ENCODE results near the gene IFT52. TPM values are rescaled to one million over a fixed set of nuclear protein-coding genes. Genes with fewer than 3 reads are reported as not detected.
"Not testable (repeated sequence)": the region's sequence is repeated elsewhere in the genome, so short reads cannot be mapped to it uniquely, and the experiment has no call there.

Gene IFT52
- total RNA-seq, 1 experiment from 2014 or later, result 86.2 TPM

- Histone ChIP-seq H3K9me3 (replicated peaks) (no peaks in the 10 kb centered on the region), H3K4me3 (no peak overlapping the region), H3K4me1 (no peaks in the 10 kb centered on the region), H3K27me3 (no peaks in the 10 kb centered on the region), H3K27ac (no peak overlapping the region), H3K36me3 (peaks cover 15% of the 10 kb centered on the region)
- DNase-seq, result no peak
Measured at GRCh38 chr20:43650997-43651525, 60.3 kb downstream of the IFT52 start.

DNA sequence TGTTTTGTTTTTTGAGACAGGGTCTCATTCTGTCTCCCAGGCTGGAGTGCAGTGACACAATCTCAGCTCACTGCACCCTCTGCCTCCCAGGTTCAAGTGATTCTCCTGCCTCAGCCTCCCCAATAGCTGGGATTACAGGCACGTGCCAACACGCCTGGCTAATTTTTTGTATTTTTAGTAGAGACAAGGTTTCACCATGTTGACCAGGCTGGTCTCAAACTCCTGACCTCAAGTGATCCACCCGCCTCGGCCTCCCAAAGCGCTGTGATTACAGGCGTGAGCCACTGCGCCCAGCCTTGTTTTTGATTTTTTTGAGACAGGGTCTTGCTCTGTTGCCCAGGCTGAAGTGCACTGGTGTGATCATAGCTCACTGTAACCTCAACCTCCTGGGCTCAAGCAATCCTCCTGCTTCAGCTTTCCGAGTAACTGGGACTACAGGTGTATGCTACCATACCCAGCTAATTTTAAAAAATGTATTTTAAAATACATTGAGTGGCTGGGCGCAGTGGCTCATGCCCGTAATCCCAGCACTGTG, 61.0 kb downstream of the IFT52 start:
- H3K36me3 ChIP-seq, result peaks cover 15% of the 10 kb centered on the region
- not testable (repeated sequence) for H3K4me1 ChIP-seq; H3K4me3 ChIP-seq; H3K27ac ChIP-seq; H3K9me3 ChIP-seq (replicated peaks); DNase-seq; H3K27me3 ChIP-seq

- Histone ChIP-seq H3K27ac (no peak overlapping the region), H3K4me1 (peaks cover 3% of the 10 kb centered on the region; the same call in 1 of the 2 replicates), H3K4me3 (no peak overlapping the region), H3K27me3 (no peaks in the 10 kb centered on the region), H3K9me3 (replicated peaks) (no peaks in the 10 kb centered on the region), H3K36me3 (peaks cover 4% of the 10 kb centered on the region; the same call in 1 of the 2 replicates)
- no peak for DNase-seq
Measured at GRCh38 chr20:43653966-43654365, 63.2 kb downstream of the IFT52 start.

- not testable (repeated sequence) for H3K9me3 ChIP-seq (replicated peaks); H3K27ac ChIP-seq; H3K27me3 ChIP-seq; DNase-seq; H3K4me1 ChIP-seq; H3K36me3 ChIP-seq; H3K4me3 ChIP-seq
Measured at GRCh38 chr20:43655176-43655575, 64.4 kb downstream of the IFT52 start.

DNA sequence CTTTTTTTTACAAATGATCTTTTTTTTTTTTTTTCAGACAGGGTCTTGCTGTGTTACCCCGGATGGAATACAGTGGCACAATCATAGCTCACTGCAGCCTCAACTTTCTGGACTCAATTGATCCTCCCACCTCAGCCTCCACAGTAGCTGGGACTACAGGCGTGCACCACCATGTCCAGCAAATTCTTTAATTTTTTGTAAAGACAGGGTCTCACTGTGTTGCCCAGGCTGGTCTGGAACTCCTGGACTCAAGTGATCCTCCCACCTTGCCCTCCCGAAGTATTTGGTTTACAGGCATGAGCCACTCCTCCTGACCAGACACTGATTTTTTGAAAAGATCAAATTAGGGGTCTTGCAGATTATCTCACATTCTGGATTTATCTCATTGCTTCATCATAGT, 65.2 kb downstream of the IFT52 start:
- Histone ChIP-seq H3K36me3 (no peaks in the 10 kb centered on the region; the same call in 1 of the 2 replicates), H3K9me3 (replicated peaks) (no peaks in the 10 kb centered on the region)
- no peak for DNase-seq

DNA sequence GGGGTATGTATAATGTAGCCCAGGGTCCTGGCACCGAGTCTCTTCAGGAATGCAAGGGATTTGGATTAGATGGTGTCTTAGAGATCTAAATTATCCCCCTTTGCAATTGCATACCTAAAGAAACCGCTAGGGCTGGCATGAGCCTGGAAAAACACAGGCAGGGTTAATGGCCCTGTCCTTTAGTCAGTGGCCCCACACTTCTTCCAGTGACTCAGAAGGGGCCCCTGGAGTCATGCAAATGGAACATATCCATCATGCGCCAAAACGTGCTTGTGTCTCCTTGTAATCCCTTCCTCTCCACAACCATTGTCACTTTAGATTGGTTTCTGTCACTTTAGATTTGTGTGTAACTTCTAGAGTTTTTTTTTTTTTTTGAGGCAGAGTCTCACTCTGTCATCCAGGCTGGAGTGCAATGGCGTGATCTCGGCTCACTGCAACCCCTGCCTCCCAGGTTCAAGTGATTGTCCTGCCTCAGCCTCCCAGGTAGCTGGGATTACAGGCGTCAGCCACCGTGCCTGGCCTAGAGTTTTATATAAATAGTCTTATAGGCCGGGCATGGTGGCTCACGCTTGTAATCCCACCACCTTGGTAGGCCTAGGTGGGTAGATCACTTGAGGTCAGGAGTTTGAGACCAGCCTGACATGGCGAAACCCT, 67.5 kb downstream of the IFT52 start:
- Histone ChIP-seq H3K36me3 (no peaks in the 10 kb centered on the region; the same call in 1 of the 2 replicates), H3K27ac (no peak overlapping the region; the same call in 1 of the 2 replicates), H3K4me3 (peak overlapping the region; percentile 66), H3K27me3 (no peaks in the 10 kb centered on the region), H3K9me3 (replicated peaks) (no peaks in the 10 kb centered on the region), H3K4me1 (peaks cover 13% of the 10 kb centered on the region)
- DNase-seq, result no peak

More for the DNA sequence above, 65.2 kb downstream of the IFT52 start:
- Histone ChIP-seq H3K27ac (no peak overlapping the region), H3K4me1 (peaks cover 8% of the 10 kb centered on the region), H3K4me3 (no peak overlapping the region), H3K27me3 (no peaks in the 10 kb centered on the region)

DNA sequence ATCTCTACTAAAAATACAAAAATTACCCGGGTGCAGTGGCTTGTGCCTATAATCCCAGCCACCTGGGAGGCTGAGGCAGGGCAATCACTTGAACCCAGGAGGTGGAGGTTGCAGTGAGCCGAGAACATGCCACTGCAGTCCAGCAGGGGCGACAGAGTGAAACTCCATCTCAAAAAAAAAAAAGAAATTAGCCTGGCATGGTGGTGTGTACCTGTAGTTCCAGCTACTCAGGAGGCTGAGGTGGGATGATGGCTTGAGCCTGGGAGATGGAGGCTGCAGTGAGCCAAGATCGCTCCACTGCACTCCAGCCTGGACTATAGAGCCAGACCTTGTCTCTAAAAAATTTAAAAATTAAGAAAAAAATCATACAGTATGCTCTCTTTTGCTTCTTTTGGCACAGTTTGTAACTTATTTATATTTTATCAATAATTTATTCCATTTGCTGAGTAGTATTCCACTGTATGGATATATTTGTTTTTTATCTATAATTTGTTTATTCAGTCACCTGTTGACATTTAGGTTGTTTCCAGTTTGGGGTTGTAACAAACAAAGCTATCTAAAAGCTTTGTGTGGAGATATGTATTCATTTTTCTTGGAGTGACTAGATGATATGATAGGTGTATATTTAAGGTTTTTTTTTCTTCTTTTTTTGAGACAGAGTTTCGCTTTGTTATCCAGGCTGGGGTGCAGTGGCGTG, 68.1 kb downstream of the IFT52 start:
- no peak overlapping the region for H3K4me3 ChIP-seq
- no peaks in the 10 kb centered on the region for H3K27me3 ChIP-seq
- H3K9me3 ChIP-seq (replicated peaks), result no peaks in the 10 kb centered on the region
- H3K4me1 ChIP-seq, result peaks cover 20% of the 10 kb centered on the region
- no peak overlapping the region for H3K27ac ChIP-seq
- H3K36me3 ChIP-seq, result no peaks in the 10 kb centered on the region; the same call in 1 of the 2 replicates
- no peak for DNase-seq

GRCh38 chr20:43662943-43663655, 72.4 kb downstream of the IFT52 start:
- no peaks in the 10 kb centered on the region for H3K9me3 ChIP-seq (replicated peaks)
- H3K4me1 ChIP-seq, result peaks cover 27% of the 10 kb centered on the region
- H3K4me3 ChIP-seq, result no peak overlapping the region
- no peaks in the 10 kb centered on the region for H3K36me3 ChIP-seq
- H3K27ac ChIP-seq, result no peak overlapping the region
- H3K27me3 ChIP-seq, result no peaks in the 10 kb centered on the region
- DNase-seq, result peak; percentile 90 to 91

- Histone ChIP-seq H3K27ac (no peak overlapping the region), H3K4me1 (peaks cover 18% of the 10 kb centered on the region), H3K27me3 (no peaks in the 10 kb centered on the region), H3K36me3 (peaks cover 18% of the 10 kb centered on the region), H3K9me3 (replicated peaks) (no peaks in the 10 kb centered on the region), H3K4me3 (no peak overlapping the region)
- DNase-seq, result peak in 1 of 2 experiments; percentile 32
Measured at GRCh38 chr20:43665466-43666176, 74.9 kb downstream of the IFT52 start.

GRCh38 chr20:43666376-43667328, 75.9 kb downstream of the IFT52 start, which contains the start of gene MYBL2:
TSS of gene MYBL2 (plus strand) at chr20:43667114. CDS start at chr20:43667284, 170 bp downstream.
- Histone ChIP-seq H3K4me3 (peak within 1 kb of the TSS; percentile 80), H3K27me3 (no peaks in the 10 kb centered on the region), H3K36me3 (peaks cover 25% of the 10 kb centered on the region), H3K9me3 (replicated peaks) (no peaks in the 10 kb centered on the region), H3K27ac (peak within 1 kb of the TSS; percentile 86), H3K4me1 (peaks cover 18% of the 10 kb centered on the region)
- DNase-seq, result peak; percentile 86 to 89

GRCh38 chr20:43667341-43668132, 76.8 kb downstream of the IFT52 start:
- Histone ChIP-seq H3K9me3 (replicated peaks) (no peaks in the 10 kb centered on the region), H3K27me3 (no peaks in the 10 kb centered on the region), H3K4me1 (peaks cover 18% of the 10 kb centered on the region), H3K36me3 (peaks cover 27% of the 10 kb centered on the region), H3K4me3 (peak overlapping the region; percentile 80), H3K27ac (peak overlapping the region; percentile 86)
- DNase-seq, result peak; percentile 86 to 88

- Histone ChIP-seq H3K36me3 (peaks cover 44% of the 10 kb centered on the region), H3K27me3 (no peaks in the 10 kb centered on the region), H3K27ac (no peak overlapping the region), H3K4me3 (no peak overlapping the region), H3K4me1 (peaks cover 5% of the 10 kb centered on the region; the same call in 1 of the 2 replicates), H3K9me3 (replicated peaks) (no peaks in the 10 kb centered on the region)
- DNase-seq, result no peak
Measured at GRCh38 chr20:43669332-43669731, 78.6 kb downstream of the IFT52 start.
